ENCODE measurements around the gene NEK5.
"Not testable (repeated sequence)": the region's sequence is repeated elsewhere in the genome, so short reads cannot be mapped to it uniquely, and the experiment has no call there.

NEK5 gene

GRCh38 chr13:52128714-52129700 is at the start of gene NEK5:
NEK5 (minus strand) TSS chr13:52129073; CDS start chr13:52127482, 1,591 bp downstream.
- peak in 1 of 2 donors; percentile 40 for DNase-seq

GRCh38 chr13:52177276-52177675 is 48.4 kb upstream of the NEK5 start:
- DNase-seq = no peak

- peak in 1 of 2 donors; percentile 43 for DNase-seq
These were observed 45.1 kb upstream of the NEK5 start for GRCh38 chr13:52173970-52174369.

- no peak for DNase-seq
These were observed 44.5 kb upstream of the NEK5 start for GRCh38 chr13:52173373-52173772.

GRCh38 chr13:52171686-52172085 is 42.8 kb upstream of the NEK5 start:
- DNase-seq = not testable (repeated sequence)

GRCh38 chr13:52170828-52171391 is 42.0 kb upstream of the NEK5 start:
- DNase-seq = peak in 1 of 2 donors; percentile 47

GRCh38 chr13:52169839-52170238 is 41.0 kb upstream of the NEK5 start:
- DNase-seq = peak in 1 of 2 donors; percentile 38

GRCh38 chr13:52165411-52165810 is 36.5 kb upstream of the NEK5 start:
- DNase-seq = no peak

- DNase-seq = peak in 1 of 2 donors; percentile 75
These were observed 36.1 kb upstream of the NEK5 start for GRCh38 chr13:52164989-52165388.

- not testable (repeated sequence) for DNase-seq
These were observed 35.0 kb upstream of the NEK5 start for GRCh38 chr13:52163878-52164277.

GRCh38 chr13:52162279-52163101 is 33.6 kb upstream of the NEK5 start:
- no peak for DNase-seq

- DNase-seq = no peak
These were observed 32.3 kb upstream of the NEK5 start for GRCh38 chr13:52161181-52161646.

GRCh38 chr13:52160506-52160905 is 31.6 kb upstream of the NEK5 start:
- DNase-seq = no peak

GRCh38 chr13:52160053-52160452 is 31.2 kb upstream of the NEK5 start:
- DNase-seq = no peak

GRCh38 chr13:52159159-52159982 is 30.5 kb upstream of the NEK5 start, which contains the start of gene NEK3:
NEK3 (minus strand) TSS chr13:52159597; CDS start chr13:52156191, 3,406 bp downstream.
- DNase-seq = peak; percentile 43 to 67

GRCh38 chr13:52158629-52159158 is 29.8 kb upstream of the NEK5 start:
- no peak for DNase-seq

- no peak for DNase-seq
These were observed 27.9 kb upstream of the NEK5 start for GRCh38 chr13:52156724-52157261.

- no peak for DNase-seq
These were observed 26.3 kb upstream of the NEK5 start for GRCh38 chr13:52155177-52155576.

GRCh38 chr13:52147225-52147624 is 18.4 kb upstream of the NEK5 start:
- DNase-seq = no peak

GRCh38 chr13:52141299-52141698 is 12.4 kb upstream of the NEK5 start:
- DNase-seq = no peak

GRCh38 chr13:52137489-52137888 is 8.6 kb upstream of the NEK5 start:
- no peak for DNase-seq

Measured in hippocampal formation (tissue), 2 donors.